NOMO-1 (cell line): Measurements from ENCODE around the gene CALHM5.

ENCODE experiments used
- DNase-seq, 2 experiments: peaks; one replicate each; lab custom pipeline; 2025; ENCODE audit not compliant: unreplicated experiment in 2 of 2; lab: John Stamatoyannopoulos, UW

Gene CALHM5

GRCh38 chr6:116543149-116543548 lies 31.7 kb downstream of the CALHM5 start:
- no peak for DNase-seq

DNA sequence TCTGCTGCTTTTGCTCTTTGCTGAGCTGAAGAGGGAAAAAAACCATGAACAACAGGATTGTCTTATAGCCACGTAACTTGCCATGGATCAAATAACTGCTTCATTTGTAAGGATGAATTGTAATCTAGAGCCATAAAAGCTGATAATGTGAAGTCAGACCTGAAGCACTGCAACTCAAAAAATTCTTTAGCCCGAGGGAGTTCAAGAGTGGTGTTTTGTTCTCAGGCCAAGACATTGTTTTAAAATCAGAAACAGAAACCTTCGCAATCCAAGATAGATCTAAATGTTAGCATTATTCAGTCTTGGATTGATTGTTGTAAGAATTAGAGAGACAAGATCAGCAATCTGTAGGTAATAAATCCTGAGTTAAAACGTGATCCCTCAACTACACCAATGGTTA lies 34.2 kb downstream of the CALHM5 start, which contains the start of gene TRAPPC3L:
Gene TRAPPC3L, minus strand, starts transcription at position 34 of the 400 bp plus-strand sequence. CDS start 170 bp downstream, outside the sequence.
- no peak for DNase-seq

GRCh38 chr6:116547358-116547757 lies 35.9 kb downstream of the CALHM5 start:
- DNase-seq: no peak

DNA sequence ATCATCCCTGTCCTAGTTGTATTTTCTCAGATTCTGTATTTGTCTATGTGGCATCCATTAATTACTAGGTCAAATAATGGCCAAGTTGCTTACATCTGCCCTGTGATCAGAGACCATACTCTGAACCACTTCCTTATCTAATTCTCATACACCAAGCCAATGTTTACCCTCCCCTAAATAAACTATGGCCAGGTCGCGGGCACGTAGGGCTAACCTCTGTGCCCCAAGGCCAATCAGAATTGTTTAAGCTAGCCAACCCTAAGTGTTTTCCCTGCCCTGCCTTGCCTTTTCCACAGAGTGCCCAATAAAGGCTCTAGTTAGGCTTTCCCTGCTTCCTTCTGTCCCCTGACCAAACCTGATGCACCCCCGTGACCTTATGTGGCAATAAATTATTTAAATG lies 39.4 kb downstream of the CALHM5 start:
- DNase-seq: no peak

DNA sequence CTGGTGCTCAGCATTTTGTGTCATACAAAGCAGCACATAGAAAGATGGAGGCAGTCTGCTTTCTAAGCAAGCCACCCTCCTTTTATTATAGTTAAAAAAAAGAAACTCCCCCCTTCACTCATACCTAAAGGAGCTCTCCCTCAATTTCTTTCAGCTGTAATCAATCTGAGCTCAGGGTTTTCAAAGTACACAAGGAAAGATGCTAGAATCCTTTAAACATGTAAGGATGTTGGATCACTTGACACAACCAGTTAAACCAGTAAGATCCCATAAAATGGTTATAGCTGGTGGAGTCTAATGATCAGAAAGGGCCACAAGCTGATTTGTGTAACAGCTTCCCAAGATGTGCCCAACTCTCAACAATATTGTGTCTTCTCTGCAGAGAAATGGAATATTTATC lies 42.0 kb downstream of the CALHM5 start, which contains the start of gene CALHM4:
Gene CALHM4, plus strand, starts transcription at position 301 of the 400 bp plus-strand sequence. Its CDS starts 43 bp downstream, at position 344.
- no peak for DNase-seq

DNA sequence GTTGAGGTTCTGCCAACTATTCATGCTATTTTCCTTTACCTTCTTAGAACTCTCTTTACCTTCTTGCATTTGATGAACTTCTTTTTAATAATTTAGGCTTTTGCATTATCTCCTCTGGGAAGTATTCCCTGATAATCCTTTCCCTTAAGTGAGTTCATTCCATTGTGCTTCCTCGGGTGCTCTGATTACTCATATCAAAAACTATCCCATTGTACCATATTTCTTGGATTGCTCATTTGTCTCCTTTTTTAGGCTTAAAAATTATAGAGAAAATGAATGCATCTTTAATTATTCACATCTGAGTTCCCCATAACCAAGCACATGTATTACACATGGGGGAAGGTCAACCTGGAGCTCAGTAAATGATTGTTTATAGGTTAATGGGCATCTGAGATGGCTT lies 44.6 kb downstream of the CALHM5 start:
- DNase-seq: no peak

DNA sequence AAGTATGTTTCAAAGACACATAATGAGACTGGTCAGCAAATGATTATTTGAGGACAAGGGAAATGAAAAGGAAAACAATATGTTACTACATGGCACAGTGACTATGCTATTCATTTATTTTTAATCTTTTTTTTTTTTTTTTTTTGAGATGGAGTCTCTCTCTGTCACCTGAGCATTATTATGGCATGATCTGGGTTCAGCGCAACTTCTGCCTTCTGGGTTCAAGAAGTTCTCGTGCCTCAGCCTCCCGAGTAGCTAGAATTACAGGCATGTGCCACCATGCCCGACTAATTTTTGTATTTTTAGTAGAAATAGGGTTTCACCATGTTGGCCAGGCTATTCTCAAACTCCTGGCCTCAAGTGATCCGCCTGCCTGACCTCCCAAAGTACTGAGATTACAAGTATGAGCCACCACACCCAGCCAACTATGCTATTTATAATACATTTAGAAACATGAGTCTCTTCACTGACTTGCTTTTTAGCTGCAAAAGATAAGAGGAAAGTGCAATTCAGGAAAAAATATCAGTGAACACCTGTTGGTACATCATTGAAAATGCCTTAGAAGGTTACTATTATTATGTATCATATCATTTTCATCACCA lies 45.5 kb downstream of the CALHM5 start:
- DNase-seq: no peak

DNA sequence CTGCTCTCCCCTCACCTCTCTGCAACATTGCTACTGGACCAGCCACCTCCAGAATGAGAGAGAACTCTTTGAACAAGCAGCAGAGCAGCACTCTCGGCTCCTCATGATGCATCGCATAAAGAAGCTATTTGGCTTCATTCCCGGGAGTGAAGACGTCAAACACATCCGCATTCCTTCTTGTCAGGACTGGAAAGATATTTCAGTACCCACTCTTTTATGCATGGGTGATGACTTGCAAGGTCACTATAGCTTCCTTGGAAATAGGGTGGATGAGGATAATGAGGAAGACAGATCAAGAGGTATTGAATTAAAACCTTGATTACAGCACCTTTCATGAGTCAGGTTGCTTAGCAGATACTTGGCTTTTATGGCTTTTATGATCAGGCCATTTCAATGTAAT lies 46.5 kb downstream of the CALHM5 start:
- DNase-seq: no peak

DNA sequence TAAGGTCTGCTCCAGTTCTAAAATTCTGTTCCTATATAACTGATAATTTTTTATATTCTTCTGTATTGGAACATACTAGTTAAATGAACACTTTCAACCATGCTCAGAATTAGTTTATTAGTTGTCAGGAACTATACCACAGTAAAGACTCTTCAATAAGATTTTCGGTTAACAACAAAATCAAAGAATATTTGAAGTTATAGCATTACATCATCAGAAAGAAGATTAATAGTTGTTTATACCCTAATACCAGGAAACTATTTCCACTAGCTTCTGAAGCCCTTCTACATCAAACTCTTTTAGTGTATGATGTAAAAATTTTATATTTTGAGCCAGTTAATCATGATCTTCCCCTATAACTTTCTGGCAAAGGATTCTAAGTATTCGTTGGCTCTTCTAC lies 48.7 kb downstream of the CALHM5 start:
- no peak for DNase-seq

- peak; percentile 8 to 67 for DNase-seq
Measured at GRCh38 chr6:116561377-116562018, 50.1 kb downstream of the CALHM5 start.

DNA sequence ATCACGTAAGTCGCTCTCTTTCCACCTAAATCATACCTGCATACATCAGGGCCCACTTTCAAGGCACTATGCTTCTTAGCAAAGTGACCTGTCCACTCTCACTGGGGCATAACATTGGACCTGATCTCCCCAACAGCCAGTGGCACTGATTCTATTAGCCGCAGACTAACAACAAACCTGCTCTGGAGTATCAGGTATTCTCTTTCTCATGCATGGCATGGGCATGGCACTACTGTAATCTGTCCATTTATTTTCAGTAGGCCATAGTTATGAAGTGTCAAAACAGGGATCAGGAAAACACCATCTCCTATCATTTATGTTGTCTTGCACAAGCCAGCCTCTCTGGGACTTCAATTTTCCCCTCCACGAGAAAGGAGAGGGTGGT lies 50.6 kb downstream of the CALHM5 start:
- DNase-seq: no peak

DNA sequence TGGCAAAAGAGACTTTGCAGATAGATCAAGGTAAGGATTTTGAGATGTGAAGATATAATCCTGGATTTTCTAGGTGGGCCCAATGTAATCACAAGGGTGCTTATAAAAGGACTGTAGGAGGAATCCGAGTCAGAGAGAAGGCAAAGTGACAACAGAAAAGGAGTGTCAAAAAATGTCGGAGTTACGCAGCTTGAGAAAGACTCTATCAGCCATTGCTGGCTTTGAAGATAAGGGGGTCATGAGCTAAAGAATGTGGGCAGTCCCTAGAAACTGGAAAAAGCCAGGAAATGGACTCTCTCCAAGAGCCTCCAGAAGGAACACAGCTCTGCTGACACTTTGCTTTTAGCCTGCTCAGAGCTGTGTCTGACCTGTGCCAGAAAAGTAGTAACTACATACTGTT lies 51.2 kb downstream of the CALHM5 start:
- DNase-seq: no peak

GRCh38 chr6:116563830-116564229 lies 52.4 kb downstream of the CALHM5 start:
- DNase-seq: no peak

- no peak for DNase-seq
Measured at GRCh38 chr6:116564311-116564710, 52.9 kb downstream of the CALHM5 start.

GRCh38 chr6:116564921-116565872 lies 53.8 kb downstream of the CALHM5 start:
- DNase-seq: no peak

DNA sequence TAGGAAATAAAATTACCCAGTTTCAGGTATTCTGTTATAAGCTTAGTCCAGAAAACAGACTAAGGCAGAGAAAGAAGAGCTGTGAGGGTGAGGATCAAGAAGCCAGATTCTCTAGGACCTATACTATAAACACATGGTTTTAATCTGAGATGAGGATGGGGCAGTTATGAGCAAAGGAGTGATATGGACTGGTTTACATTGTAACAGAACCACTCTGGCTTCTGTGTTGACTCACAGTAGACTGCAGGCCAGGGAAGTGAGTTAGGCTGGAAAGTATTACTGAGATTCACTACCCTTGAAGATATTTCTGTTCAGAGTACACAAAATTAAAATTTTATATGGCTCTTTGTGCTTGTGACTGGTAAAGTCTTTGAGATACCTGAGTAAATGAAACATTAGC lies 56.7 kb downstream of the CALHM5 start:
- no peak for DNase-seq

- DNase-seq: peak; percentile 27 to 62
Measured at GRCh38 chr6:116568821-116569755, 57.6 kb downstream of the CALHM5 start.

DNA sequence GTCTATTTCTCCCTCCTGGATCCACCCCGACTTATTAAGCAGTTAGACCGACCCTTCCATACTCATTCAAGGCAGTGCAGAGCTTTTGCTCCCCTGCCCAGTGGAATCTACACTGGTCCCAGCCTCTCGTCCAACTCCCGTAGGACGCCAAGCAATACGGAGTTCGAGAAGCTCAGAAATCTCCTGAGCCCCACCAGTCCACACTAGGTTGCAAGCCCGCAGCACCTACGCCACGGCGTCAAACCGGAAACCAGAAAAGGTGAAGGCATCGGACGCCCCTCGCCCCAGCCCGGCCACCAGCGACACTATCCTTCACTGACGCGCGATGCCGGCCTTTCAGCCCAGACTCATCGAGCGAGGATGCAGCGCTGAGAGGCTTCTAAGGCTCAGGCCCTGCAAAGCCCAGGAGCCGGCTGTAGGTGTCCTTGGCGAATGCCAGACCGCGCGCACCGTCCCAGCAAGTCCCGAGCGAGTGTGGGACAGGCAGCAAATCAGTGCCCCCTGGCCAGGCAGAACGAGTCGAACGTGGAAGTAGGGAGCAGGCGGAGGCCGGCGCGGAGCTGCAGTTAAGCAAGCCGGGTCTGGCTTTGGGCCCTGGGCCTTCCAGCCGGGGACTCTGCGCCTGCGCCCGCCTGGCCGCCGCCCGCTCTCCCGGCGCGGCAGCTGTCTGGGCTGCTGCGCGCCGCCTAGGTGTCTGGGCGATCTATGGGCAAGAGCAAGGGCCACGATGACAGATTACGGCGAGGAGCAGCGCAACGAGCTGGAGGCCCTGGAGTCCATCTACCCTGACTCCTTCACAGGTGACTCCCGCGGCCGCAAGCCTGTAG lies 59.6 kb downstream of the CALHM5 start, which contains the start of gene RWDD1:
Gene RWDD1, plus strand, starts transcription at position 649 of the 827 bp plus-strand sequence. Its CDS starts 79 bp downstream, at position 728.
- peak; percentile 96 to 97 for DNase-seq

DNA sequence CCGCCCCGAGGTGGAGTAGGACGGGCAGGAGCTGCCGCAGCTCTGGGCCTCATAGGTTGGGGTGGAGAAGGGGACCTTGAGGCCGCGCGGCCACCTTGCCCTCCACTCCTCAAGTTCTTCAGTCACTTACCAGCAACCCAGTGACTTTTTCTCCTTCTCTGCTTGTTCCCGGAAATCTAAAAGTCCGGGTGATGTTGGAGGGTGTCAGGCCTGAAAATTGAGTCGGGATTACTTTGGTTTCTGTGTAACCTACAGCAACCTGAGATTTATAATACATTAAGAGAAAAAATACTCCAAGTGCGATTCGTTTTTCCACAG lies 60.2 kb downstream of the CALHM5 start:
- DNase-seq: no peak
